Occipital lobe (tissue), 2 donors: Measurements from ENCODE around the gene ADRA2C. TPM values are rescaled to one million over a fixed set of nuclear protein-coding genes. Genes with fewer than 3 reads are reported as not detected.
A peak's percentile ranks its signal among the peaks of the same experiment; 100 is the strongest.

Experiments used
- DNase-seq: peaks from one replicate; lab custom pipeline; 2025; lab: John Stamatoyannopoulos, UW
- total RNA-seq: library from RNA; depleted of rRNA; stranded (reverse); fragments of >200 nt; gene quantifications from one replicate; pipeline ENCODE4 v1.2.3, GENCODE V29; 2014

The ADRA2C gene
- total RNA-seq, 1 donor from 2014 or later, result 2.2 TPM

DNA sequence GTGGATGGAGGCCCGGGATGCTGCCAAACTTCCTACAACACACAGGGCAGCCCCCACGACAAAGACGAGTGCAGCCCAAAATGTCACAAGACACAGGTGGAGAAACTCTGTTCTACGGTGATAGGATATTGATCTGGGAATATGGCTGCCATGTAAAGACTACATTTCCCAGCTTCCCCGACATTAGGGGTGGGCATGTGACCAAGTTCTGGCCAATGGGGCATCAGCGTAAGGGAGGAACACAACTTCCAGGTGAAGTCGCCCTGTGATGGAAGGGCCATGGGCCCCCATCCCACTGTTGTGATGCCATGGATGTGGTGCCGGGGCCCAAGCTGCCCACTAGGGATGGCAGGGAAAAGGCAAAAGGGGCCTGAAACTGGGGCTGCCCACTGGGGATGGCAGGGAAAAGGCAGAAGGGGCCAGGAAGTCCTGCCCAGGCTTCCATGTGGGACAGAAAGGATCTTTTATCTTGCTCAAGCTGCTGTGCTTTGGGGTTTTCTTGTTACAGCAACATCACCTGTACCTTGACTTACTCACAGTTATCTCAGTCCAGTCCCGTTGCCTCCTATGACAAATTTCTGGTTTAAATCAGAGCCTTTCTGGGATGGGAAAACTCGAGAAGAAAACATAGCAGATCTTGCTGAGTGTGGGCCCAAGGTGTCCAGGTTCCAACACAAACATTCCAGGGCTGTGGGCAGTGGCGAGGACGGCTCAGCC is 9.7 kb upstream of the ADRA2C start:
- DNase-seq, result no peak

- no peak for DNase-seq
Observed at GRCh38 chr4:3759236-3759635, 6.9 kb upstream of the ADRA2C start.

DNA sequence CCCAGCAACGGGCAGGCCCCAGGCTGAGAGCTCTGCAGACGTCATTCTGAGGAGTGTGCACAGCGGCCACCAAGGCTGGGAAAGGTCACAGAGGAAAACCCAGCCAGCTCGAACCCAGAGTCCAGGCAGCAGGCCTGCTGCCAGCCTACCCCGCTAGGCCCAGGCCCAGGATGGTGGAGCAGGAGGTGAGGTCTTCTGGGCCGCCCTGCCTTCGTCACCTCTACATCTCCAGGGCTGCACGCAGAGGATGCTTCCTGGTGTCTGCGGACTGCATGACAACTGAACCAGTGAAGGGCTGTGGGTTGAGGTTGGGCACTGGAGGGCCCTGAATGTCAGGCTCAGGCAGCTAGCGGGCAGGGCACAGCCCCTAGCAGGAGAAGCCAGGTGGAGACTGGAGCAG is 5.8 kb upstream of the ADRA2C start:
- DNase-seq, result no peak

GRCh38 chr4:3760841-3761240 is 5.3 kb upstream of the ADRA2C start:
- DNase-seq, result no peak

GRCh38 chr4:3762264-3762663 is 3.9 kb upstream of the ADRA2C start:
- no peak for DNase-seq

- DNase-seq, result no peak
Observed at GRCh38 chr4:3762753-3763549, 3.2 kb upstream of the ADRA2C start.

- peak; percentile 57 for DNase-seq
Observed at GRCh38 chr4:3765271-3766035, 732 bp upstream of the ADRA2C start.

DNA sequence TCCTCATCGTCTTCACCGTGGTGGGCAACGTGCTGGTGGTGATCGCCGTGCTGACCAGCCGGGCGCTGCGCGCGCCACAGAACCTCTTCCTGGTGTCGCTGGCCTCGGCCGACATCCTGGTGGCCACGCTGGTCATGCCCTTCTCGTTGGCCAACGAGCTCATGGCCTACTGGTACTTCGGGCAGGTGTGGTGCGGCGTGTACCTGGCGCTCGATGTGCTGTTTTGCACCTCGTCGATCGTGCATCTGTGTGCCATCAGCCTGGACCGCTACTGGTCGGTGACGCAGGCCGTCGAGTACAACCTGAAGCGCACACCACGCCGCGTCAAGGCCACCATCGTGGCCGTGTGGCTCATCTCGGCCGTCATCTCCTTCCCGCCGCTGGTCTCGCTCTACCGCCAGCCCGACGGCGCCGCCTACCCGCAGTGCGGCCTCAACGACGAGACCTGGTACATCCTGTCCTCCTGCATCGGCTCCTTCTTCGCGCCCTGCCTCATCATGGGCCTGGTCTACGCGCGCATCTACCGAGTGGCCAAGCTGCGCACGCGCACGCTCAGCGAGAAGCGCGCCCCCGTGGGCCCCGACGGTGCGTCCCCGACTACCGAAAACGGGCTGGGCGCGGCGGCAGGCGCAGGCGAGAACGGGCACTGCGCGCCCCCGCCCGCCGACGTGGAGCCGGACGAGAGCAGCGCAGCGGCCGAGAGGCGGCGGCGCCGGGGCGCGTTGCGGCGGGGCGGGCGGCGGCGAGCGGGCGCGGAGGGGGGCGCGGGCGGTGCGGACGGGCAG is 792 bp downstream of the ADRA2C start:
- DNase-seq, result no peak

DNA sequence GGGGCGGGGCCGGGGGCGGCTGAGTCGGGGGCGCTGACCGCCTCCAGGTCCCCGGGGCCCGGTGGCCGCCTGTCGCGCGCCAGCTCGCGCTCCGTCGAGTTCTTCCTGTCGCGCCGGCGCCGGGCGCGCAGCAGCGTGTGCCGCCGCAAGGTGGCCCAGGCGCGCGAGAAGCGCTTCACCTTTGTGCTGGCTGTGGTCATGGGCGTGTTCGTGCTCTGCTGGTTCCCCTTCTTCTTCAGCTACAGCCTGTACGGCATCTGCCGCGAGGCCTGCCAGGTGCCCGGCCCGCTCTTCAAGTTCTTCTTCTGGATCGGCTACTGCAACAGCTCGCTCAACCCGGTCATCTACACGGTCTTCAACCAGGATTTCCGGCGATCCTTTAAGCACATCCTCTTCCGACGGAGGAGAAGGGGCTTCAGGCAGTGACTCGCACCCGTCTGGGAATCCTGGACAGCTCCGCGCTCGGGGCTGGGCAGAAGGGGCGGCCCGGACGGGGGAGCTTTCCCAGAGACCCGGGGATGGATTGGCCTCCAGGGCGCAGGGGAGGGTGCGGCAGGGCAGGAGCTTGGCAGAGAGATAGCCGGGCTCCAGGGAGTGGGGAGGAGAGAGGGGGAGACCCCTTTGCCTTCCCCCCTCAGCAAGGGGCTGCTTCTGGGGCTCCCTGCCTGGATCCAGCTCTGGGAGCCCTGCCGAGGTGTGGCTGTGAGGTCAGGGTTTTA is 1.5 kb downstream of the ADRA2C start:
- no peak for DNase-seq

DNA sequence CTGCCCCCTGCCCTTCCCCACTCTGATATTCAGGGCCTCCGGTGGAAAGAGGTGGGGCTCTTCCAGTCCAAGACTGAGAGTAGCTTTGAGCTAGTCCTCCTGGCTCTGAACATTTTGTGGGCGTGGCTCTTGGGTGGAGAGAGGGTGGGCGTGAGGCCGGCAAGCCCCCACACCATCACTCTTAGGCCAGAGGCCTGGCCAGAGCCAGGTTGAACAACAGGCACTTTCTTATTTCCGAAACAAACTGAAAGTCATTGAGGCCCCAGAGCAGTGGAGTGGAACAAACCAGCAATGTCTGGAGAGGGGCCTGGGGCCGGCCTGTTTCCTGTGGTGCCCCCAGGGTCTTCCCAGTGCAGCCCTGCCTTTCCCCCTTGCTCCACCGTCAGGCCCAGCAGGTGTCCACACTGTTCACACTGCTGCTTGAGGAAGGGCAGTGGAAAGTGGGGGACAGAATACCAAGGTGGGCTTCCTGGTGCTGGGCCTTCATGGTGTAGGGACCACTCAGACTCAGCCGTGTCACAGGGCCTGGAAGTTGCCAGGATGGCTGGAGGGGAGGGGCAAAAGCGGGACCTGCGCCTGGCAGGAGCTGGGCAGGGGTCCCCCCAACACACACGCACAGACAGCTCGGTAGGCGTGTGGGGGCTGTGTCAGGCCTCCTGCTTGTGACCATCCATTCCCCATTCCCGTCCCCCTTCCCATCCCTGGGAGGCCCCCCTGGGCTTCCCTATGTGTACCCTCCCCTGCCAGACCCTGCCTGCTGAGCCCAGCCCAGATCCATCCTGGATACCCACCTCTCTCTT is 2.9 kb downstream of the ADRA2C start:
- DNase-seq, result no peak

- DNase-seq, result no peak
Observed at GRCh38 chr4:3769642-3770184, 3.5 kb downstream of the ADRA2C start.

GRCh38 chr4:3770323-3771163 is 4.4 kb downstream of the ADRA2C start:
- DNase-seq, result no peak

- no peak for DNase-seq
Observed at GRCh38 chr4:3771164-3771809, 5.1 kb downstream of the ADRA2C start.

DNA sequence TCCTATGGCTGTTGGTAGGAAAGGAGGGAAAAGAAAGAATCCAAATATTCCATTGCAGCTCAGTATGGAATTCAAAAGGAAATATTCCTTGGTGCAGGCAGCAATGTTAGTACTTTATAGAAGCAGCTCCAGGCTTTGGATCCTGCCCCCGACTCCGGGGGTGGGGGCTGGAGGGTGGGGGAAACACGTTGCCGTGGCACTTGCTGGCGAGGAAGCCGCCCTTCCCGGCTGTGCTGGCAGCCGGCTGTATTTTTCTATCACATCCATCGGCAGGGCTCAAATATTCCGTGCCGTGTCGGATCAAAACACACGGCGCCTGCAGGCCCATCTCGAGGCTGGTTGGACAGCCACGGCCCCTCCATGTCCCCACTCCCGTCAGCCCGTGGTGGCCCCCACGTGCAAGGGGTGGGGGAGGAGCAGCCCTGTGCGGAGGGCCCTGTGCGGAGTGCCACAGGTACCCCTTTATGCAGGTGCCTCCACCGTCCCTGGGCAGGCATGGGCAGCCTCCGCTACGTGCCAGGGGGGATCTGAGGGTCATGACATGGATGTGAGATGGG is 5.8 kb downstream of the ADRA2C start:
- no peak for DNase-seq

DNA sequence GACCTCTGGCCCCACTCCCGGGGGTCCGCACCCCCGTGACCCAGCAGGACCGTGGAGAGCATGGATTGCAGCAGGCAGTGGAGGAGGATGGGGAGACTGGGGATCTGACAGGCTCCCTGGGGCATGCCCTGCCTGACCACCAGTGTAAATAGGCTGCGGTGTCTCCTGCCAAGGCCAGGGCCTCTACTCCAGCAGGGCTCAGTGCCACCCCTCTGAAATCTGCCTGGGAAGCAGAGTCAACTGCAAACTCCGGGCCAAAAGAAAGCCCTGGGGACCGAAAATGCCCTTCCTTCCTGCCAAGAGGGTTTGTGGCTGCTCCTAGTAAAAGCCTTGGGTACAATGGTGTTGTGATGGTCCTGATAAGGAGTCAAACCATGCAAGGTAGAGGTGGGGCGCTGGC is 6.4 kb downstream of the ADRA2C start:
- no peak for DNase-seq

GRCh38 chr4:3773552-3774001 is 7.4 kb downstream of the ADRA2C start:
- DNase-seq, result no peak

- DNase-seq, result no peak
Observed at GRCh38 chr4:3774253-3774883, 8.2 kb downstream of the ADRA2C start.
